GM18951 (cell line): ENCODE measurements around the gene PRCD.
"Not testable (repeated sequence)": the region's sequence is repeated elsewhere in the genome, so short reads cannot be mapped to it uniquely, and the experiment has no call there.

Experiments
- POLR2A ChIP-seq: IDR thresholded peaks from 4 replicates; pipeline ENCODE4 v1.6.1; 2011; ENCODE audit warnings: mild to moderate bottlenecking; ENCODE audit not compliant: insufficient read length, insufficient read depth; ENCODE audit errors: extremely low read depth
- in situ Hi-C: fragments of 300-500 bp; cut with MboI; formaldehyde crosslinking; loops from one replicate; pipeline ENCODE4 v1.12.0; 2022; ENCODE audit warnings: low sequenced_read_pairs, mixed read lengths, inconsistent platforms; ENCODE audit not compliant: unreplicated experiment

Gene PRCD

DNA sequence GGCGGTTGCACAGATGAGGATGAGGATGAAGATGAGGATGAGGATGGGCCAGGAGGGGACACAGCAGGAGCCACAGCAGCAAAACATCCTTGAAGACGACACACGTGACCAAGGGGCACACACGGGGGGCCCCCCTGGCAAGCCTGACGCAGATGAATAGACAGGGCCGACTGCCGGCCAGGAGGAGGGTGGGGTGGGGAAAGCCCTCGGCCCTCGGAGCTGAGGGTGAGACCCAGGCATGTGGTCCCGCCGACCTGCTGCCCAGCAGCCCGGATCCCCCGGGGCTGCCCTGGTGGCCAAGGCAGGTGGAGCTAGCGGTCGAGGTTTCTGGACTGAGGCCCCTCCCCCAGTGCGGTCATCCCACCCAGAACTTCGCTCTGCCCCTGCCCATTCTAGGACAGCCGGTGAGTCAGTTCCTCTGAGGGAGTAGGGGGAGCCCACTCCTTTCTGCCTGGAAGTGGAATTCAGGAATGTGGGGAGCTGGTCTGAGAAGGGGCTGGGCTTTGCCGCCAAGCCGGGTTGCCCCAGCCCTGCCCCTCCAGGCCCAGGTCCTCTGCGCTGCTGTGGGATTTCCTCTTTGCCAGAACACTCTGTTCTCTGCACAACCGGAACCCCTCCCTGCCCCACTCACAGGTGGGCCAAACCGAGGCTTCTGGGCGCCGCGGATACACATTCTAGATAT is 12.3 kb upstream of the PRCD start:
- in situ Hi-C loops = no loop called here

DNA sequence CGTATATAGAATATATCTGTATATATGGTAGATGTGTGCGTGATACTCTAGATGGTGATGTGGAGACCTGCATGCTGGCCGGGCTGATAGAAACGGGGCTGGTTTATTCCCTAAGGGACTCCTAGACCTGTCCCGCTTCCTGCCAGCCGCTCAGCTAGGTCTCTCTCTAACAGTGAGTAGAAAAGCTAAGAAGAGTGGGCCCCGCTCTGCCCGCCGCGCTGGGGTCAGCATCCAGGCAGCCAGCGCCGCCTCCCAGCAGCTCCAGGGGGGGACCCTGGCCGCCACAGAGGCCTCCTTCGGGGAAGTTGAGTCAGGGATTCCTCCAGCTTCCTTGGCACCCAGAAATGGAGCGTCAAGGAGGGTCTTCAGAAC is 11.7 kb upstream of the PRCD start:
- in situ Hi-C loops = no loop called here
- TF ChIP-seq POLR2A = no peak

More for the DNA sequence above, 12.3 kb upstream of the PRCD start:
- no peak for TF ChIP-seq POLR2A

DNA sequence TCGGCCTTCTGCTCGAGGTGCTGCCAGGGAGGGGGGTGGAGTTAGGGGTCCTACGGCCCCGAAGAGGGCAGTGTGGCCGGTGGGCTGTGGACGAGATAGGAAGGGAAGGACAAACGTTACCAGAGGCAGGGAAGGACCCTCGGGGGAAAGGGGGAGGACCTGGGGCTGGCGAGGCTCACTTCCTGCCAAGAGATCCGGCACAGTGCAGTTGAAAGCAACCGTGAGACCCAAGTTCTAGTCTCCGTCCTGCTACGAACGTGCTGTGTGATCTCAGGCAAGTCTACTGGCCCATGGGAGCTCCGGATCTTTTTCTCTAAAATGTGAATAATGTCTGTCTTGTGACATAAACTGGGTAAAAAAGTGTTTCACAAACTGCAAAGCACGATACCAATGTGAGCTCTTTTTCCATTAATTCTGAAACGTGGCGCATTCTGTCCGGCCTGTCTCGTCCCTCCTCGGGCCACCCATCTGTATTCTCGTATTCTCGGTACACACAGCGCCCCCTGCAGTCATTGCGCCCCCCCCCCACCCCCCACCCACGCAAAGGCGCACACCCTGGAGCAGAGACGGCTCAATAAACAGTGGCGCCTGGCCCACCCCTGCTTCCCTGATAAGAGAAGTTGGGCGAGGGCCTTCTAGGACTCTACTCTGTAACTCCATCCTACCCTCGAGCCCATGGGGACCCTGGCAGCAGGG is 11.2 kb upstream of the PRCD start:
- TF ChIP-seq POLR2A = no peak
- in situ Hi-C loops = no loop called here

DNA sequence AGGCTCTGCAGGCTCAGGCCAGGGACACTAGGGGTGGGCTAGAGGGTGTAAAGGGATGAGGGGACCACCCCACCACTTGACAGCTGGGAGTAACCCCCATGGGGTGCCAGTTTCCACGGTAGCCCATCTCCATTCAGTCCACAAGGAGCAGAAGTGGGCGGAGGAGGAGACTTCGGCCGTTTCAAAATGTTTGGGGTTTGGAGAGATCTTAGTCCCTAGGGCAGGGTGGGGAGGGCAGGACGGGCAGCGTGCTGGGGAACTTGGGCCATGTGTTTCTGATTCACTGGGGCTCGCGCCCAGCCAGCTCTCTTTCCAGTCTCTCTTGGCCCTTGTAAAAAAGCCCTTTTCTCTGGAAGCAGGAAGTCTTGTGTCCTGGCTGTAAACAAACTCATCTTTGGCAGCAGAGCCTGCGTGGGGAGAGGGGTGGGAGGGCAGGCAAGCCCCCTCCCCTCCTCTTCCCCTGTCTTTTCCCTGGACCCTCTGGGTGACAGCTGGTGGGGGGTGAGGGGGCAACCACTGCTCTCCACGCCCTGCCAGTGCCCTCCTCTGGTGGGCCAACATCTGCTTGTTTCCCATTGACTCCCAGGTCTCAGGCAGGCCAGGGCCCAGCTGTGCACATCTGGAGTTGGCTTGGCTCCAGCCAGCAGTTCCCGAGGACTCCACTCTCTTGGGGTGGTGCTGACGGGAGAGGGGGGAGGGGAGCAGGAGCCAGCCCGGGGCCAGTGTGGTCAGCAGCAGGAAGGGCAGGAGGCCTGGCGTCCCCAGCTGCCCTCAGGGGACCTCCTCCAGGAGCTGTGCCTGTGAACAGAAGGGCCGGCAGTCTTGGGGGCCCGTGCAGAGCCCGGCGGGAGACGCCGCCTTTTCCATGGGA is 10.4 kb upstream of the PRCD start:
- TF ChIP-seq POLR2A = no peak
- in situ Hi-C loops = no loop called here

DNA sequence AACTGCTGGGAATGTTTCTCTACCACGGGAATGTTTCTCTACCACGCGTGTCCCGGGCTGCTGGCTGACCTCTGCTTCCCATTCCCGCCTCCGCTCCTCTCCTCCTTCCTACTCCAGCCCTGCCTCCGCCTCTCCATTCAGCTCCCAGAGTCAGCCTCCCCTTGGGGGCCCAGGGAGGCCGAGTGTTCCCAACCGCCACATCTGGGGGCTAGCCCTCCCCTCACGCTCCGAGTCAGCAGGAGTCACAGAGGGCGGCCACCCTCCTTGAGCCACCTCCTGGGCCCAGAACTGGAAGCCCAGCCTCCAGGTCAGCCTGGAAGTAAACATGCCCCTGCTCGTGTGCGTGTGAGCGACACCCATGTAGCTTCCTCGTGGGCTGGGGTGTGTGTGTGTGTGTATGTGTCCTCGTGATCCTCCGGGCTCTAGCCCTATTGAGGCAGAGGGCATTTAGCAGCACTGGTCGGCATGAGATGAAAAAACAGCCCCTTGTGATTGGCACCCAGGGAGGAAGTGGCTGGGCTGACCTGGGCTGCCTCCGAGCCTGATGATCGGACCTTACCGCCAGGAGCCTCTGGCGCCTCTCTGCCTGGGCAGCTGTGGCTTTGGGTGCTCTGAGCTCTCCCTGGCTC is 9.6 kb upstream of the PRCD start:
- no peak for TF ChIP-seq POLR2A
- in situ Hi-C loops = no loop called here

DNA sequence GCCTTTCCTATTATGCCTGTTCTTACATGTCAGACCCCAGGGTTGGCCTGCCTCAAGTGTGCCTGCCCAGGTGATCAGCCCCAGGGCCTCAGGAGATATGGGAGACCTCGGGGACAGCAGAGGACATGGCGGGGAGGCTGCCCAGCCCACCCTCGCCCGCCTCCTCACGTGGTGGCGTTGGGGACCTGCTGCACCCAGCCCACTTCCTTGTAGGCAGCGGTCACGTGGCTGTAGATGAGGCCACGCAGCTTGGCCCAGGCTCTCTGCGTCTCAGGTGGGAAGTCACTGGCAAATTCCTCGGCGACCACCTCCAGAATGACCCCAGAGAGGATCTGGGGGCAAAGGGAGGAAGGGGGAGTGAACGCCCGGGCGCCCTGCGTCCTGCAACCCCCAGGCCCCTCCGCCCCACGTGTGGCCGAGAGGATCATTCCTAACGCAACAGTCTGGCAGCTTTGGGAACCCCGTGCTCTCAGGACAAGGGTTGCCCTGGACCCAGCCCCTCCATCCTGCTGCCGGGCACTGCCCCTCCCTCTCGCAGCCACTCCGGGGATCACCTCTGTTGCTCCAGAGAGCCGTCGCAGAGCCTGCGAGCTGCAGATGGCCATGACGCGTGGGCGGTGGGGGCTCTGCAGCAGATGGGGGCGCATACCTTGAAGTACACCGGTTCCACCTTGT is 8.9 kb upstream of the PRCD start:
- TF ChIP-seq POLR2A = no peak
- in situ Hi-C loops = no loop called here

DNA sequence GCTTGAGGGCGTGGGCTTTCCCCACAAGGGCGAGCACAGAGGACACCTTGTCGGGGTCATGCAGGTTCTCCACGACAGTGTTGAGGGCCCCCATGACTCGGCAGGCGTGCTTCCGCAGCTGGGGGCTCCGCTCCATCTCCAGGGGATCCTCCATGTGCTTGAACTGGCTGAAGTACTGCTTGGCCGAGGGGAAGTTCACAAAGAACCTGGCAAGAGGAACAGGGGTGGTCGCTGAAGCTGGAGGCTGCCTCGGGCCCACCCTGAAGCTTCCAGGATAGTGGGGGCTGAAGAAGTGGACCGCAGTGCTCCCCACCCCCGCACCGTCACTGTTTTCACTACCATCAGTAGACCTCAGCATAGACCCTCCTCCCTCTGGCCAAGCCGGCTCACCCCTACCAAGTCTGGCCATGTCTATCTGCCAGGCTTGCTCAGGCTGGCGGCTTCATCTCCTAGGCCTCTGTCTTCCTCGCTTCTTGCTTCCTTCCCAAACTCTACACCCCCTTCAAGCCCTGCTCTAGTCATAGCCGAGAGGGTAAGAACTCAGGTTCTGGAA is 8.3 kb upstream of the PRCD start:
- TF ChIP-seq POLR2A = no peak
- in situ Hi-C loops = no loop called here

DNA sequence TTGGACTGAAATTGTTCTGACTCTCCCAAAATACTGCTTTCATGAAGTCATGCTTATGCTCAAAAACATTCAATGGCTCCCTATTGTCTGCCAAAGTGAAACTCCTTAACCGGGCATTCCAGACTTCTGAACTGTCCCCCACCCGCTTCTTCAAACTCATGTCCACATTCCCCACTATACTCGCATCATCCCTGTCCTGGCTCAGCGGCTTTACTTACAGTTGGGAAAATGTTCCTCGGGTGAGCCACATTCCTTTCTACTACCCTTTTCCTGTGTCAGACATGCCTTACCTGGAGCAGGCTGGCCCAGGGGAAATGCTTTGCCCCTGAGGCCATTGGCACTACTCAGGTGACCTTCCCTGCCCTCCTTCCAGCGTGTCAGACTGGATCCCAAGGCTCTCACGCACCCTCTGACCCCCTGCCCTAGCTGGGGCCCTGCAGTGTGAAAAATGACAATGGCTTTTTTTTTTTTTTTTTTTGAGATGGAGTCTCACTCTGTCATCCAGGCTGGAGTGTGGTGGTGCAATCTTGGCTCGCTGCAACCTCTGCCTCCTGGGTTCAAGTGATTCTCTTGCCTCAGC is 7.7 kb upstream of the PRCD start:
- in situ Hi-C loops = no loop called here
- no peak for TF ChIP-seq POLR2A

DNA sequence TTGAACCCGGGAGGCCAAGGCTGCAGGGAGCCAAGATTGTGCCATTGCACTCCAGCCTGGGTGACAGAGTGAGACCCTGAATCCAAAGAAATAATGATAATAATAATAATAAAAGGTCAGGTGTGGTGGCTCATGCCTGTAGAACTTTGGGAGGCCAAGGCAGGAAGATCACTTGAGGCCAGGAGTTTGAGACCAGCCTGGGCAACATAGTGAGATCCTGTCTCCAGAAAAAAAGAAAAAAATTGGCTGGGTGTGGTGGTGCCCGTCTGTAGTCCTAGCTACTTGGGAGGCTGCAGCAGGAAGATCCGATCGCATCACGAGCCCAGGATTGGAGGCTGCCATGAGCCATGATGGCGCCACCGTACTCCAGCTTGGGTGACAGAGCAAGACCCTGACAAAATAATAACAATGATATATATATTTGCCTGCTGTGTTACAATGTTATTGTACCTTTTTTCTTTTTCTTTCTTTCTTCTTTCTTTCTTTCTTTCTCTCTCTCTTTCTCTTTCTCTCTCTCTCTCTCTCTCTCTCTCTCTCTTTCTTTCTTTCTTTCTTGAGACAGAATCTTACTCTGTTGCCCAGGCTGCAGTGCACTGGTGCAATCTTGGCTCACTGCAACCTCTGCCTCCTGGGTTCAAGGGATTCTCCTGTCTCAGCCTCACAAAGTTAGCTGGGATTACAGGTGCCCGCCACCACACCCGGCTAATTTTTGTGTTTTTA is 6.0 kb upstream of the PRCD start:
- in situ Hi-C loops = not testable (repeated sequence)

DNA sequence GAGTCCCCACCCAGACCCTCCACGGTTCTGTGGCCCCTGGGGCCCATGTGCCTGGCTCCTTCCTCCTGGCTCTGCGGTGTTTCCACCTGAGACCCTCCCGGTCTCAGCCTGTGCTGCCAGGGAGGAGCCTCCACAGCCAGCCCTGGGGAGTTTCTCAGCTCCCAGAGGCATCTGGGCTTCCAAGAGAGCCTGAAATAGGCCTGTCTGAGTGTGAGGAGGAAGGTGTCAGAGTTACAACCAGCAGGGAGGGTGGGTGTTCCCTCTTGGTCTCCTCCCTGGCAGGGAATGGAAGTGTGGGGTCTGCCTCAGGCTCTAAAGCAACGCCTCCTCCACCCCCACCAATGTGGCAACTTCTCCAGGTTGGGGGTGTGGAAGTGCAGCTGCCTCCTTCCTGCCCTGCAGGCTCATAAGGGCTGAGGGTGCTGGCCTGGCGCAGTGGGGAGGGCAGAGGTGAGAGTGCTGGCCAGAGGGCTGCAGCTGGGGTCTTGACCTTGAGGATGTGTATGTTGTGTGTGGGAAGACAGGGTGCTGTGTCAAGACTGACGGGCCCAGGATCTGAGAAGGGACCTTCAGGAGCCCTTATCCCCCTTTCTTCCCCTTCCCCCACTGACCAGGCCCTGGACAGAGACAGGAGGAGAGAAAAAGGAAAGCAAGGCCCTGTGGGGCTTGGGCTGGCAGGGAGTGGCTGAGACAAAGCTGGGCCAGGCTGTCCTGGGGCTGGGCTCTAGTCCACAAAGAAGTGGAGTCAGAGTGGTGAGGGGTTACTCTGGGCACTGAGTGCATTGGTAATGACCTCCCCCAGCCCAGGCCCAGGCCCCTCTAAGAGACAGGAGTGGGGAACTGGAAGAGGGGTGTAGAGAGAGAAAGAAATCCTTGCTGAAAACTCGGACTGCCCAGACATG is 4.8 kb upstream of the PRCD start:
- no peak for TF ChIP-seq POLR2A
- in situ Hi-C loops = no loop called here
